Uterus (tissue), 4 donors: ENCODE measurements around the gene TFAP2D. TPM values are rescaled to one million over a fixed set of nuclear protein-coding genes. Genes with fewer than 3 reads are reported as not detected.

ENCODE experiments used
- DNase-seq, 2 donors: peaks; one replicate each; pipeline ENCODE4 v3.0.0-alpha.2; 2019 to 2020
- H3K27ac ChIP-seq, 2 donors: fragments of 200-600 bp; sonication (generic); 1 replicate in 1 of 2; 2 replicates in 1 of 2; pipeline ENCODE4 v1.5.1; 2016 to 2018
- H3K27me3 ChIP-seq, 2 donors: fragments of 200-600 bp; sonication (generic); one replicate each; pipeline ENCODE4 v1.5.1; 2018 to 2019; ENCODE audit warnings: control low read depth in 1 of 2
- H3K36me3 ChIP-seq, 2 donors: fragments of 200-600 bp; sonication (generic); one replicate each; pipeline ENCODE4 v1.5.1; 2019; ENCODE audit warnings: control low read depth in 1 of 2
- H3K4me1 ChIP-seq, 2 donors: fragments of 200-600 bp; sonication (generic); one replicate each; pipeline ENCODE4 v1.5.1; 2018 to 2019; ENCODE audit warnings: control low read depth in 1 of 2
- H3K4me3 ChIP-seq, 2 donors: fragments of 200-600 bp; sonication (generic); 1 replicate in 1 of 2; 2 replicates in 1 of 2; pipeline ENCODE4 v1.5.1; 2018 to 2019; ENCODE audit warnings: mild to moderate bottlenecking in 1 of 2
- H3K9me3 ChIP-seq, 2 donors: fragments of 200-600 bp; sonication (generic); one replicate each; pipeline ENCODE4 v1.5.1; 2019; ENCODE audit warnings: control low read depth in 1 of 2
- POLR2A ChIP-seq, 2 donors: fragments of 450-650 bp; IDR thresholded peaks; one replicate each; pipeline ENCODE4 v1.6.1; 2016; ENCODE audit warnings: antibody characterized with exemption in 2 of 2, mild to moderate bottlenecking in 1 of 2, moderate library complexity in 1 of 2
- intact Hi-C: fragments of 100-400 bp; cut with DNase I; formaldehyde crosslinking; loops from one replicate; pipeline ENCODE4 v1.15.1; 2023; ENCODE audit warnings: low total_unique reads
- total RNA-seq, 4 donors: library from RNA; depleted of rRNA in 3 of 4; stranded (reverse); fragments of >200 nt in 3 of 4; gene quantifications; one replicate each; pipeline versions ENCODE4 v1.1.0 to v1.2.4, GENCODE V29; 2014 to 2023
- TF ChIP-seq, protein P1 (sequence below), 4 experiments: fragments of 200-600 bp in 2 of 4; fragments of 450-650 bp in 2 of 4; sonication (generic) in 2 of 4; IDR thresholded peaks; one replicate each; pipeline ENCODE4 v1.5.1; 2016 to 2019; ENCODE audit warnings: antibody characterized with exemption in 4 of 4, mild to moderate bottlenecking in 2 of 4, moderate library complexity in 1 of 4
- donor health status: DM: yes; HTN: yes; CAD: no.

TFAP2D gene
- total RNA-seq, 4 donors from 2014 or later = not detected

DNA sequence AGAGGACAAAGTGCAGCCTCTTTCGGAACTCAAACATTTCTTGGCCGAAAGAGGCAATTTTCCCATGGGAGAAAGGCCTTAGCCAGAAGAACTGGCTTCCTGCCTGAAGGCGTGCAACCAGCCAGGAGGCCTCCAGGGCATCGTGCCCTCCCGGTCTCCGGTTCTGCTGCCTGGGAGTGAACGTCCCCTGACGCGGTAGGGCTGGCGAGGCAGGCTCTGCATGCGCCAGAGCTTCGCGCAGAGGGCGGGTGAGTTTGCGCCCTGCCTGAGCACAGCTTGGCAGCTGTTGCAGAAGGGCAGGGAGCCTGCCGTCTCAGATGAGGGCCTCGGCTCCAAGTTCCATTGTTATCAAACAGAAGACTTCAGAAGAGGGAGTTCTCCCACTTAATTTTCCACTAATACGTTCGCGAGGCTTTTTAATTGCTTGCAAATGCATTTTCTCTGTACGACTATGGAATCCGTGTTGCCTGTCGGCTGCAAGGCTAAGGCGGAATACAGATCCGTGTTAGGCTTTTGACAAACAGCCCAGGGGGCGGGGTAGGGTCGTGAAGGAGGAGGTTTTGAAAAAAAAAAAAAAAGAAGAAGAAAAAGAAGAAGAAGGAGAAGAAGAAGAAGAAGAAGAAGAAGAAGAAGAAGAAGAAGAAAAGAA, 5.5 kb upstream of the TFAP2D start:
- H3K27me3 ChIP-seq = peaks cover 0 to 12% of the 10 kb centered on the region in 2 donors
- H3K36me3 ChIP-seq = no peaks in the 10 kb centered on the region
- H3K4me3 ChIP-seq = no peak overlapping the region
- intact Hi-C loops = no loop called here
- no peaks in the 10 kb centered on the region for H3K9me3 ChIP-seq
- DNase-seq = no peak
- no peak overlapping the region for H3K27ac ChIP-seq
- no peaks in the 10 kb centered on the region for H3K4me1 ChIP-seq
- TF ChIP-seq, protein P1, sequence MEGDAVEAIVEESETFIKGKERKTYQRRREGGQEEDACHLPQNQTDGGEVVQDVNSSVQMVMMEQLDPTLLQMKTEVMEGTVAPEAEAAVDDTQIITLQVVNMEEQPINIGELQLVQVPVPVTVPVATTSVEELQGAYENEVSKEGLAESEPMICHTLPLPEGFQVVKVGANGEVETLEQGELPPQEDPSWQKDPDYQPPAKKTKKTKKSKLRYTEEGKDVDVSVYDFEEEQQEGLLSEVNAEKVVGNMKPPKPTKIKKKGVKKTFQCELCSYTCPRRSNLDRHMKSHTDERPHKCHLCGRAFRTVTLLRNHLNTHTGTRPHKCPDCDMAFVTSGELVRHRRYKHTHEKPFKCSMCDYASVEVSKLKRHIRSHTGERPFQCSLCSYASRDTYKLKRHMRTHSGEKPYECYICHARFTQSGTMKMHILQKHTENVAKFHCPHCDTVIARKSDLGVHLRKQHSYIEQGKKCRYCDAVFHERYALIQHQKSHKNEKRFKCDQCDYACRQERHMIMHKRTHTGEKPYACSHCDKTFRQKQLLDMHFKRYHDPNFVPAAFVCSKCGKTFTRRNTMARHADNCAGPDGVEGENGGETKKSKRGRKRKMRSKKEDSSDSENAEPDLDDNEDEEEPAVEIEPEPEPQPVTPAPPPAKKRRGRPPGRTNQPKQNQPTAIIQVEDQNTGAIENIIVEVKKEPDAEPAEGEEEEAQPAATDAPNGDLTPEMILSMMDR (IDR thresholded peaks at IDR 0.05) = no peak
- TF ChIP-seq POLR2A (IDR thresholded peaks at IDR 0.05) = no peak

DNA sequence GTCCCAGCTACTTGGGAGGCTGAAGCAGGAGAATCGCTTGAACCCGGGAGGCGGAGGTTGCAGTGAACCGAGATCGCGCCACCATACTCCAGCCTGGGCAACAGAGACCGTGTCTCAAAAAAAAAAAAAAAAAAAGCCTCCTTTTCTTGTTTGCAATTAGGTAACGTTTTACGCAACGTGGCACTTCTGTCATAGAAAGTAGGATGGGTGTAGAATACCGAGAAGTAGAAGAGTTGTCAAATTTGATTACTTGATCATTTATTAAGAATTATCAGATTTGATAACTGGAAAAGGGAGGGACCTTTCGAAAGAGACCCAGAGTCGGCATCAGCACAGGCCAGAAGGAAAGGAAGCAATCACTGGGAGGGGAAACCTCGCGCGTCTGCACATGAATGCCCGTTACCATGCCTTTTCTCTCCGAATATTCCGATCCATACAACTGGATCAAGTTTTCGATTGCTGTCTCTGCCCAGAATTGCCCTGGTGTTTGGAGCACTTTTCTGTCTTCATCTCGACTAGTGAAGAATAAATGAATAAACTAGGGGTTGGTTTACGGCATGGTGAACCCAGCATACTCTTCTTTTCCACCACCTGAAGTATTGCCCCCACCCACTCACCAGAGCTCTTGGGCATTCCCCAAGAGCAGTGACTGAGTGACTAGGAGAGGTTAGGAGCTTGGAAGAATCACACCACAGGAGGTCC, 4.5 kb upstream of the TFAP2D start:
- no peak overlapping the region for H3K27ac ChIP-seq
- intact Hi-C loops = no loop called here
- no peak overlapping the region for H3K4me3 ChIP-seq
- no peaks in the 10 kb centered on the region for H3K9me3 ChIP-seq
- peaks cover 0 to 12% of the 10 kb centered on the region in 2 donors for H3K27me3 ChIP-seq
- no peaks in the 10 kb centered on the region for H3K4me1 ChIP-seq
- DNase-seq = no peak
- H3K36me3 ChIP-seq = no peaks in the 10 kb centered on the region
- TF ChIP-seq, protein P1 (IDR thresholded peaks at IDR 0.05) = no peak
- TF ChIP-seq POLR2A (IDR thresholded peaks at IDR 0.05) = no peak

DNA sequence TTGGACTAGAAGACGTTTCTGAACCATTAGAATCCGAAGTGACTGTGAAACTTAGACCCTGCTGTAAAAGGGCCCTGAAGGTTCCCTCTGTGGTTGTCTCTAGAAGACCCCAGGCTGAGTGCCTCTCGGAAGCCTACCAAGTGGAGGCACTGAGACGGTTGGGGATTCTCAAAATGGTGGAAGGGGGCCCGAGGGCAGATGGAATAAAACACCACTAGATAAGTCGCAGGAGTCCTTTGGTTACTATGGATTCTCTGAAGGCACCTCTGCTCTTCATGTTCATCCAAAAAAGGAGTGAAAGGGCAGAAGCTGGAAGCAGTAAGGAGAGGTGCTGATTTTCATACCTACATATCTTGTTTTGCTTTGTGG, 4.0 kb upstream of the TFAP2D start:
- TF ChIP-seq, protein P1 (IDR thresholded peaks at IDR 0.05) = no peak
- no peak for TF ChIP-seq POLR2A (IDR thresholded peaks at IDR 0.05)
- DNase-seq = no peak
- Histone ChIP-seq H3K9me3 (no peaks in the 10 kb centered on the region), H3K4me3 (no peak overlapping the region), H3K27ac (no peak overlapping the region), H3K4me1 (no peaks in the 10 kb centered on the region), H3K36me3 (no peaks in the 10 kb centered on the region), H3K27me3 (peaks cover 0 to 12% of the 10 kb centered on the region in 2 donors)
- intact Hi-C loops = no loop called here

DNA sequence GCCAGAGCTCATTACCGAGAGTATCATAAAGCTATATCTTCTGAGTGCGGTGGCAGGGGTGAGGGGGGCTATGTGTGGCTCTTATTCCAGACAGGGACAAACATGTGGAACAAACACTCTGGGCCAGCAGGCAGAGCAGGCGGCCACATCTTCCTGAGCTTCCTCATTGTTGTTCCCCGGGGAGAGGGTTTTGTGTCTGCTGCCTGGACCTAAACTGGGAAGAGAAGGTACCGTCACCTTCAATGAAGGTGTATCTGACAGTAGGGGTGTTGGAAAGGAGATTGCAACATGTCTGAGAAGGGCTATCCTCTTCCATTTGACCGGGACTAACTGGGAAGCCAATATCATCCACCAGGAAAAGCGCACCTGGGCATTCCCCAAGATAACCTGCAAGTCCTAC, 1.6 kb upstream of the TFAP2D start:
- Histone ChIP-seq H3K4me1 (no peaks in the 10 kb centered on the region), H3K9me3 (no peaks in the 10 kb centered on the region), H3K27ac (no peak overlapping the region), H3K36me3 (no peaks in the 10 kb centered on the region), H3K4me3 (no peak overlapping the region), H3K27me3 (peaks cover 0 to 10% of the 10 kb centered on the region in 2 donors)
- no peak for DNase-seq
- intact Hi-C loops = no loop called here
- no peak for TF ChIP-seq POLR2A (IDR thresholded peaks at IDR 0.05)
- TF ChIP-seq, protein P1 (IDR thresholded peaks at IDR 0.05) = no peak

DNA sequence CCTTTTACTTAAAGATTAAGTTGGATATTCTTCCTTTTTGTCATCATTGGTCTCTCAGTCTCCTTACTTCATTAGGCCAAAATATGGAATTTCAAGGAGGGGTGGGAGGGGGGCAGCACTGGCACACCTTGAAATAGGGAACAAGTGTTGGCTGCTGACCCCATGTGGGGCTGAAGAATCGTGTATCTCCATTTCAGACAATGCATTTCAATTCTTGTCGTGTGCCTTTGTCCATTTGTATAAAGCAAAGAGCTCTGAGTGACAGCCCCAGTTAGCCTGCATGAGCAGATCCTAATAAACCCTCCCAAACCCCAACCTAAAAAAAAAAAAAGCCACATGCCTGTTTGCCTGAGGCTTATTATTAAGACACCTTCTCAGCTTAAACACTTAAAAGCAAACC, 1.0 kb upstream of the TFAP2D start:
- intact Hi-C loops = no loop called here

More for the DNA sequence above, 1.0 kb upstream of the TFAP2D start:
- H3K9me3 ChIP-seq = no peaks in the 10 kb centered on the region
- no peak for DNase-seq
- H3K36me3 ChIP-seq = no peaks in the 10 kb centered on the region
- peaks cover 0 to 10% of the 10 kb centered on the region in 2 donors for H3K27me3 ChIP-seq
- no peaks in the 10 kb centered on the region for H3K4me1 ChIP-seq
- H3K27ac ChIP-seq = no peak overlapping the region
- TF ChIP-seq, protein P1 (IDR thresholded peaks at IDR 0.05) = no peak
- no peak for TF ChIP-seq POLR2A (IDR thresholded peaks at IDR 0.05)
- H3K4me3 ChIP-seq = no peak overlapping the region
